ENCODE data around the gene GNAT3. TPM values are rescaled to one million over a fixed set of nuclear protein-coding genes. Genes with fewer than 3 reads are reported as not detected.

The GNAT3 gene
- polyA plus RNA-seq, 4 donors, result 0.49 to 3.8 (median 1.2) TPM

GRCh38 chr7:80467069-80467468, 44.8 kb downstream of the GNAT3 start:
- Histone ChIP-seq H3K9me3 (ENCODE audit: control insufficient read depth in 2 of 2, insufficient read depth in 1 of 2, low read depth in 1 of 2, low read length in 1 of 2) (no peaks in the 10 kb centered on the region), H3K4me3 (ENCODE audit: low read depth in 1 of 3, low read length in 3 of 3) (no peak overlapping the region), H3K4me1 (ENCODE audit: control insufficient read depth in 3 of 3, insufficient read depth in 2 of 3, low read depth in 1 of 3, low read length in 2 of 3) (peaks cover 2 to 19% (median 2%) of the 10 kb centered on the region in 3 donors), H3K27me3 (ENCODE audit: control insufficient read depth in 3 of 3, insufficient read depth in 3 of 3, low read length in 3 of 3) (no peaks in the 10 kb centered on the region), H3K36me3 (ENCODE audit: control insufficient read depth in 3 of 3, insufficient read depth in 2 of 3, low read depth in 1 of 3, low read length in 3 of 3) (no peaks in the 10 kb centered on the region), H3K27ac (ENCODE audit: low read depth in 1 of 3, low read length in 2 of 3) (peak overlapping the region in 1 of 3 donors; percentile 30)
- FAIRE-seq, result peak; percentile 88
- peak; percentile 84 to 98 for DNase-seq
- WGBS, 3 donors, result 13 to 34% (median 19%) methylated on average over 3 of the region's 3 CpGs

- no peak for FAIRE-seq
- Histone ChIP-seq H3K4me1 (ENCODE audit: control insufficient read depth in 3 of 3, insufficient read depth in 2 of 3, low read depth in 1 of 3, low read length in 2 of 3) (peaks cover under 1 to 17% (median 2%) of the 10 kb centered on the region in 3 donors), H3K27me3 (ENCODE audit: control insufficient read depth in 3 of 3, insufficient read depth in 3 of 3, low read length in 3 of 3) (no peaks in the 10 kb centered on the region), H3K4me3 (ENCODE audit: low read depth in 1 of 3, low read length in 3 of 3) (no peak overlapping the region), H3K9me3 (ENCODE audit: control insufficient read depth in 2 of 2, insufficient read depth in 1 of 2, low read depth in 1 of 2, low read length in 1 of 2) (no peaks in the 10 kb centered on the region), H3K27ac (ENCODE audit: low read depth in 1 of 3, low read length in 2 of 3) (peak overlapping the region in 1 of 3 donors; percentile 30), H3K36me3 (ENCODE audit: control insufficient read depth in 3 of 3, insufficient read depth in 2 of 3, low read depth in 1 of 3, low read length in 3 of 3) (no peaks in the 10 kb centered on the region)
- no peak for DNase-seq
- 27 to 65% (median 48%) methylated on average over 1 of the region's 1 CpG for WGBS, 3 donors
Observed at GRCh38 chr7:80466636-80467035, 45.2 kb downstream of the GNAT3 start.

- FAIRE-seq, result peak; percentile 23
Observed at GRCh38 chr7:80464211-80464610, 47.7 kb downstream of the GNAT3 start.

GRCh38 chr7:80463272-80463920, 48.5 kb downstream of the GNAT3 start:
- 54 to 60% (median 54%) methylated on average over 4 of the region's 4 CpGs for WGBS, 3 donors
- FAIRE-seq (no peak), DNase-seq (peak in 1 of 2 donors; percentile 46)
- Histone ChIP-seq H3K4me1 (ENCODE audit: control insufficient read depth in 3 of 3, insufficient read depth in 2 of 3, low read depth in 1 of 3, low read length in 2 of 3) (peaks cover 0 to 17% (median 0%) of the 10 kb centered on the region in 3 donors), H3K9me3 (ENCODE audit: control insufficient read depth in 2 of 2, insufficient read depth in 1 of 2, low read depth in 1 of 2, low read length in 1 of 2) (no peaks in the 10 kb centered on the region), H3K4me3 (ENCODE audit: low read depth in 1 of 3, low read length in 3 of 3) (no peak overlapping the region), H3K27ac (ENCODE audit: low read depth in 1 of 3, low read length in 2 of 3) (no peak overlapping the region), H3K36me3 (ENCODE audit: control insufficient read depth in 3 of 3, insufficient read depth in 2 of 3, low read depth in 1 of 3, low read length in 3 of 3) (no peaks in the 10 kb centered on the region), H3K27me3 (ENCODE audit: control insufficient read depth in 3 of 3, insufficient read depth in 3 of 3, low read length in 3 of 3) (no peaks in the 10 kb centered on the region)

More at GRCh38 chr7:80464211-80464610, 47.7 kb downstream of the GNAT3 start:
- DNase-seq, result peak; percentile 32 to 62
- H3K9me3 ChIP-seq (ENCODE audit: control insufficient read depth in 2 of 2, insufficient read depth in 1 of 2, low read depth in 1 of 2, low read length in 1 of 2), result no peaks in the 10 kb centered on the region
- H3K27me3 ChIP-seq (ENCODE audit: control insufficient read depth in 3 of 3, insufficient read depth in 3 of 3, low read length in 3 of 3), result no peaks in the 10 kb centered on the region
- peak overlapping the region in 1 of 3 donors; percentile 40 for H3K27ac ChIP-seq (ENCODE audit: low read depth in 1 of 3, low read length in 2 of 3)
- H3K36me3 ChIP-seq (ENCODE audit: control insufficient read depth in 3 of 3, insufficient read depth in 2 of 3, low read depth in 1 of 3, low read length in 3 of 3), result no peaks in the 10 kb centered on the region
- H3K4me1 ChIP-seq (ENCODE audit: control insufficient read depth in 3 of 3, insufficient read depth in 2 of 3, low read depth in 1 of 3, low read length in 2 of 3), result peaks cover 0 to 17% (median 0%) of the 10 kb centered on the region in 3 donors
- H3K4me3 ChIP-seq (ENCODE audit: low read depth in 1 of 3, low read length in 3 of 3), result no peak overlapping the region

- H3K36me3 ChIP-seq (ENCODE audit: control insufficient read depth in 3 of 3, insufficient read depth in 2 of 3, low read depth in 1 of 3, low read length in 3 of 3), result no peaks in the 10 kb centered on the region
- peak; percentile 57 for FAIRE-seq
- H3K4me3 ChIP-seq (ENCODE audit: low read depth in 1 of 3, low read length in 3 of 3), result no peak overlapping the region
- 79 to 97% (median 95%) methylated on average over 1 of the region's 1 CpG for WGBS, 3 donors
- no peaks in the 10 kb centered on the region for H3K27me3 ChIP-seq (ENCODE audit: control insufficient read depth in 3 of 3, insufficient read depth in 3 of 3, low read length in 3 of 3)
- no peak for DNase-seq
- peaks cover 0 to 12% (median 0%) of the 10 kb centered on the region in 3 donors for H3K4me1 ChIP-seq (ENCODE audit: control insufficient read depth in 3 of 3, insufficient read depth in 2 of 3, low read depth in 1 of 3, low read length in 2 of 3)
- H3K27ac ChIP-seq (ENCODE audit: low read depth in 1 of 3, low read length in 2 of 3), result no peak overlapping the region
- no peaks in the 10 kb centered on the region for H3K9me3 ChIP-seq (ENCODE audit: control insufficient read depth in 2 of 2, insufficient read depth in 1 of 2, low read depth in 1 of 2, low read length in 1 of 2)
Observed at GRCh38 chr7:80460857-80461256, 51.0 kb downstream of the GNAT3 start.

- H3K9me3 ChIP-seq (ENCODE audit: control insufficient read depth in 2 of 2, insufficient read depth in 1 of 2, low read depth in 1 of 2, low read length in 1 of 2), result no peaks in the 10 kb centered on the region
- FAIRE-seq (no peak), DNase-seq (no peak)
- no peaks in the 10 kb centered on the region for H3K36me3 ChIP-seq (ENCODE audit: control insufficient read depth in 3 of 3, insufficient read depth in 2 of 3, low read depth in 1 of 3, low read length in 3 of 3)
- H3K27ac ChIP-seq (ENCODE audit: low read depth in 1 of 3, low read length in 2 of 3), result no peak overlapping the region
- no peaks in the 10 kb centered on the region for H3K27me3 ChIP-seq (ENCODE audit: control insufficient read depth in 3 of 3, insufficient read depth in 3 of 3, low read length in 3 of 3)
- H3K4me3 ChIP-seq (ENCODE audit: low read depth in 1 of 3, low read length in 3 of 3), result no peak overlapping the region
- WGBS, 3 donors, result 83 to 88% (median 87%) methylated on average over 4 of the region's 4 CpGs
- peaks cover 0 to 6% (median 0%) of the 10 kb centered on the region in 3 donors for H3K4me1 ChIP-seq (ENCODE audit: control insufficient read depth in 3 of 3, insufficient read depth in 2 of 3, low read depth in 1 of 3, low read length in 2 of 3)
Observed at GRCh38 chr7:80459776-80460510, 51.9 kb downstream of the GNAT3 start.

- 54 to 72% (median 55%) methylated on average over 6 of the region's 6 CpGs for WGBS, 3 donors
- Histone ChIP-seq H3K9me3 (ENCODE audit: control insufficient read depth in 2 of 2, insufficient read depth in 1 of 2, low read depth in 1 of 2, low read length in 1 of 2) (no peaks in the 10 kb centered on the region), H3K36me3 (ENCODE audit: control insufficient read depth in 3 of 3, insufficient read depth in 2 of 3, low read depth in 1 of 3, low read length in 3 of 3) (no peaks in the 10 kb centered on the region), H3K27ac (ENCODE audit: low read depth in 1 of 3, low read length in 2 of 3) (no peak overlapping the region), H3K27me3 (ENCODE audit: control insufficient read depth in 3 of 3, insufficient read depth in 3 of 3, low read length in 3 of 3) (no peaks in the 10 kb centered on the region), H3K4me1 (ENCODE audit: control insufficient read depth in 3 of 3, insufficient read depth in 2 of 3, low read depth in 1 of 3, low read length in 2 of 3) (peaks cover 0 to 3% (median 0%) of the 10 kb centered on the region in 3 donors), H3K4me3 (ENCODE audit: low read depth in 1 of 3, low read length in 3 of 3) (no peak overlapping the region)
- DNase-seq, result no peak
- FAIRE-seq, result no peak
Observed at GRCh38 chr7:80458822-80459725, 52.8 kb downstream of the GNAT3 start.

- H3K27me3 ChIP-seq (ENCODE audit: control insufficient read depth in 3 of 3, insufficient read depth in 3 of 3, low read length in 3 of 3), result no peaks in the 10 kb centered on the region
- 50 to 58% (median 53%) methylated on average over 2 of the region's 2 CpGs for WGBS, 3 donors
- no peaks in the 10 kb centered on the region for H3K36me3 ChIP-seq (ENCODE audit: control insufficient read depth in 3 of 3, insufficient read depth in 2 of 3, low read depth in 1 of 3, low read length in 3 of 3)
- no peaks in the 10 kb centered on the region for H3K9me3 ChIP-seq (ENCODE audit: control insufficient read depth in 2 of 2, insufficient read depth in 1 of 2, low read depth in 1 of 2, low read length in 1 of 2)
- no peak overlapping the region for H3K4me3 ChIP-seq (ENCODE audit: low read depth in 1 of 3, low read length in 3 of 3)
- H3K4me1 ChIP-seq (ENCODE audit: control insufficient read depth in 3 of 3, insufficient read depth in 2 of 3, low read depth in 1 of 3, low read length in 2 of 3), result peaks cover 0 to 19% (median 0%) of the 10 kb centered on the region in 3 donors
- FAIRE-seq, result peak; percentile 83
- peak in 1 of 2 donors; percentile 32 for DNase-seq
- H3K27ac ChIP-seq (ENCODE audit: low read depth in 1 of 3, low read length in 2 of 3), result no peak overlapping the region
Observed at GRCh38 chr7:80453699-80454340, 58.0 kb downstream of the GNAT3 start.
